DND-41 (cell line): Measurements from ENCODE around the gene MAN2A2.

Source experiments
- ATAC-seq: fragments of 200-7000 bp; cut with Tn5 transposase; 3 replicates; pipeline ENCODE4 v1.9.1; 2021; ENCODE audit warnings: low read depth; ENCODE audit not compliant: insufficient read depth
- DNase-seq: peaks from one replicate; pipeline ENCODE4 v3.0.0-alpha.2; 2020
- H2AFZ ChIP-seq: 2 replicates; pipeline ENCODE4 v1.6.0; 2012; ENCODE audit warnings: low read depth, low read length
- H3K27ac ChIP-seq: 2 replicates; pipeline ENCODE4 v1.5.1; 2012; ENCODE audit warnings: low read length, inconsistent platforms
- H3K27me3 ChIP-seq: fragments of 200-600 bp; sonication (generic); 2 replicates; pipeline ENCODE4 v1.6.0; 2012; ENCODE audit warnings: low read length, mild to moderate bottlenecking, inconsistent platforms; ENCODE audit not compliant: insufficient read depth, poor library complexity
- H3K36me3 ChIP-seq: 2 replicates; pipeline ENCODE4 v1.5.1; 2012; ENCODE audit warnings: low read length, inconsistent platforms; ENCODE audit not compliant: insufficient read depth
- H3K4me1 ChIP-seq: 2 replicates; pipeline ENCODE4 v1.5.1; 2012; ENCODE audit warnings: mild to moderate bottlenecking, low read length; ENCODE audit not compliant: insufficient read depth
- H3K4me2 ChIP-seq: 2 replicates; pipeline ENCODE4 v1.6.0; 2012; ENCODE audit warnings: mild to moderate bottlenecking, moderate library complexity, low read length, inconsistent platforms; ENCODE audit not compliant: insufficient read depth
- H3K4me3 ChIP-seq, 2 experiments: fragments of 200-600 bp in 1 of 2; shearing (Covaris generic) in 1 of 2; 2 replicates each; pipeline ENCODE4 v1.5.1; 2012 to 2016; ENCODE audit warnings: inconsistent platforms in 2 of 2, low read length in 2 of 2, mild to moderate bottlenecking in 2 of 2, low read depth in 1 of 2, moderate library complexity in 1 of 2
- H3K79me2 ChIP-seq: 2 replicates; pipeline ENCODE4 v1.6.0; 2012; ENCODE audit warnings: low read length, inconsistent platforms; ENCODE audit not compliant: insufficient read depth
- H3K9ac ChIP-seq: 2 replicates; pipeline ENCODE4 v1.6.0; 2012; ENCODE audit warnings: low read depth, mild to moderate bottlenecking, inconsistent platforms, low read length, moderate library complexity
- H3K9me3 ChIP-seq: 2 replicates; pipeline ENCODE4 v1.5.1; 2012; ENCODE audit warnings: low read length, moderate library complexity, mild to moderate bottlenecking, inconsistent platforms; ENCODE audit not compliant: insufficient read depth, severe bottlenecking
- H4K20me1 ChIP-seq: 2 replicates; pipeline ENCODE4 v1.6.0; 2012; ENCODE audit warnings: low read length; ENCODE audit not compliant: insufficient read depth
- CTCF ChIP-seq: IDR thresholded peaks from 2 replicates; pipeline ENCODE4 v1.5.1; 2012; ENCODE audit warnings: borderline replicate concordance, low read length, moderate library complexity, mild to moderate bottlenecking; ENCODE audit not compliant: poor library complexity, severe bottlenecking; ENCODE audit errors: extremely low read depth
- EZH2 ChIP-seq: IDR thresholded peaks from 3 replicates; pipeline ENCODE4 v1.6.1; 2012; ENCODE audit warnings: borderline replicate concordance, low read depth, mild to moderate bottlenecking, moderate library complexity, low read length, inconsistent platforms; ENCODE audit not compliant: severe bottlenecking

The MAN2A2 gene

GRCh38 chr15:90857883-90858443, 45.1 kb upstream of the MAN2A2 start:
- TF ChIP-seq CTCF (no peak), EZH2 (no peak)
- DNase-seq (no peak), ATAC-seq (no peak)
- Histone ChIP-seq H3K79me2 (no peaks in the 10 kb centered on the region), H3K27ac (no peak overlapping the region), H3K36me3 (no peaks in the 10 kb centered on the region), H3K4me2 (no peak overlapping the region), H3K4me1 (peaks cover 4% of the 10 kb centered on the region; the same call in 1 of the 2 replicates), H3K9ac (no peak overlapping the region), H3K4me3 (no peak overlapping the region), H3K27me3 (no peaks in the 10 kb centered on the region), H4K20me1 (no peaks in the 10 kb centered on the region), H3K9me3 (no peaks in the 10 kb centered on the region), H2AFZ (no peak overlapping the region)

- peaks cover 4% of the 10 kb centered on the region; the same call in 1 of the 2 replicates for H3K4me1 ChIP-seq
- no peak overlapping the region for H3K4me2 ChIP-seq
- no peak for DNase-seq
Observed at GRCh38 chr15:90859234-90860131, 43.6 kb upstream of the MAN2A2 start.

GRCh38 chr15:90860450-90860849, 42.7 kb upstream of the MAN2A2 start:
- Histone ChIP-seq H3K4me2 (no peak overlapping the region), H3K4me3 (no peak overlapping the region), H3K36me3 (no peaks in the 10 kb centered on the region), H4K20me1 (no peaks in the 10 kb centered on the region), H3K27me3 (no peaks in the 10 kb centered on the region), H3K9me3 (no peaks in the 10 kb centered on the region), H3K9ac (no peak overlapping the region), H3K79me2 (no peaks in the 10 kb centered on the region), H3K4me1 (peaks cover 4% of the 10 kb centered on the region; the same call in 1 of the 2 replicates), H2AFZ (no peak overlapping the region), H3K27ac (no peak overlapping the region)
- DNase-seq (no peak), ATAC-seq (no peak)
- TF ChIP-seq CTCF (no peak), EZH2 (no peak)

More at GRCh38 chr15:90859234-90860131, 43.6 kb upstream of the MAN2A2 start:
- no peaks in the 10 kb centered on the region for H3K36me3 ChIP-seq
- no peak overlapping the region for H3K9ac ChIP-seq
- H3K4me3 ChIP-seq: no peak overlapping the region
- no peaks in the 10 kb centered on the region for H3K27me3 ChIP-seq
- H3K27ac ChIP-seq: no peak overlapping the region
- H4K20me1 ChIP-seq: no peaks in the 10 kb centered on the region
- no peaks in the 10 kb centered on the region for H3K79me2 ChIP-seq
- H3K9me3 ChIP-seq: no peaks in the 10 kb centered on the region
- TF ChIP-seq EZH2 (no peak), CTCF (no peak)
- no peak overlapping the region for H2AFZ ChIP-seq
- no peak for ATAC-seq
